ENCODE measurements around the gene STAU1. TPM values are rescaled to one million over a fixed set of nuclear protein-coding genes. Genes with fewer than 3 reads are reported as not detected.

Gene STAU1, protein sequence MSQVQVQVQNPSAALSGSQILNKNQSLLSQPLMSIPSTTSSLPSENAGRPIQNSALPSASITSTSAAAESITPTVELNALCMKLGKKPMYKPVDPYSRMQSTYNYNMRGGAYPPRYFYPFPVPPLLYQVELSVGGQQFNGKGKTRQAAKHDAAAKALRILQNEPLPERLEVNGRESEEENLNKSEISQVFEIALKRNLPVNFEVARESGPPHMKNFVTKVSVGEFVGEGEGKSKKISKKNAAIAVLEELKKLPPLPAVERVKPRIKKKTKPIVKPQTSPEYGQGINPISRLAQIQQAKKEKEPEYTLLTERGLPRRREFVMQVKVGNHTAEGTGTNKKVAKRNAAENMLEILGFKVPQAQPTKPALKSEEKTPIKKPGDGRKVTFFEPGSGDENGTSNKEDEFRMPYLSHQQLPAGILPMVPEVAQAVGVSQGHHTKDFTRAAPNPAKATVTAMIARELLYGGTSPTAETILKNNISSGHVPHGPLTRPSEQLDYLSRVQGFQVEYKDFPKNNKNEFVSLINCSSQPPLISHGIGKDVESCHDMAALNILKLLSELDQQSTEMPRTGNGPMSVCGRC
- total RNA-seq, result 72.5 and 81.6 TPM in 2 replicates

GRCh38 chr20:49187851-49188641 lies at the start of gene STAU1:
Gene STAU1 (minus strand): TSS chr20:49188334. CDS start chr20:49166201, 22,133 bp downstream.
- no peak for TF ChIP-seq CTCF (IDR thresholded peaks at IDR 0.05; ENCODE audit: insufficient read depth, low read length, poor library complexity, severe bottlenecking)
- H3K27me3 ChIP-seq (ENCODE audit: control insufficient read depth, insufficient read depth, low read length), result no peaks in the 10 kb centered on the region
- no peaks in the 10 kb centered on the region for H3K36me3 ChIP-seq (ENCODE audit: control insufficient read depth, insufficient read depth, low read length)
- peak within 1 kb of the TSS; percentile 71 for H3K4me3 ChIP-seq (ENCODE audit: low read depth, low read length)
- peak; percentile 74 for DNase-seq (ENCODE audit: low read depth)

- H3K27me3 ChIP-seq (ENCODE audit: control insufficient read depth, insufficient read depth, low read length), result no peaks in the 10 kb centered on the region
- no peak for TF ChIP-seq CTCF (IDR thresholded peaks at IDR 0.05; ENCODE audit: insufficient read depth, low read length, poor library complexity, severe bottlenecking)
- no peak for DNase-seq (ENCODE audit: low read depth)
- no peak overlapping the region for H3K4me3 ChIP-seq (ENCODE audit: low read depth, low read length)
- peaks cover 2% of the 10 kb centered on the region for H3K36me3 ChIP-seq (ENCODE audit: control insufficient read depth, insufficient read depth, low read length)
These were observed 49.4 kb upstream of the STAU1 start for GRCh38 chr20:49237531-49237930.

GRCh38 chr20:49236301-49236700 lies 48.2 kb upstream of the STAU1 start:
- Histone ChIP-seq H3K27me3 (ENCODE audit: control insufficient read depth, insufficient read depth, low read length) (no peaks in the 10 kb centered on the region), H3K4me3 (ENCODE audit: low read depth, low read length) (no peak overlapping the region), H3K36me3 (ENCODE audit: control insufficient read depth, insufficient read depth, low read length) (peaks cover 2% of the 10 kb centered on the region)
- TF ChIP-seq CTCF (IDR thresholded peaks at IDR 0.05; ENCODE audit: insufficient read depth, low read length, poor library complexity, severe bottlenecking), result no peak
- DNase-seq (ENCODE audit: low read depth), result no peak

DNA sequence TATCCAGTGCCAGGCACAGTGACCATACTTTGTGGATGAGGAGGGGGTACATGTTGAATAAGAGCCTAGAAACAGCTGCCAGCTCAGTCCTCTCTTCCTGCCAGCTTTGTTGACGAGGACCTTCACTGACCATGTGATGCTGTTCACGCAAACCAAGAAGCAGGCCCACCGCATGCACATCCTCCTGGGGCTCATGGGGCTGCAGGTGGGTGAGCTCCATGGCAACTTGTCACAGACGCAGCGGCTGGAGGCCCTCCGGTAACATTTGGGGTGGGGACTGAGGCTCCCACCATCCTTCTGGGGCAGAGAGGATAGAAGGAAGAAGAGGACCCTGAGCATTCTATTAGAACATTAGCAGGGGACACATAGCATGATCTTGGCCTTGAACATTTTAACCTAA lies 46.7 kb upstream of the STAU1 start:
- no peak overlapping the region for H3K4me3 ChIP-seq (ENCODE audit: low read depth, low read length)
- DNase-seq (ENCODE audit: low read depth), result no peak
- H3K36me3 ChIP-seq (ENCODE audit: control insufficient read depth, insufficient read depth, low read length), result peaks cover 2% of the 10 kb centered on the region
- TF ChIP-seq CTCF (IDR thresholded peaks at IDR 0.05; ENCODE audit: insufficient read depth, low read length, poor library complexity, severe bottlenecking), result no peak
- no peaks in the 10 kb centered on the region for H3K27me3 ChIP-seq (ENCODE audit: control insufficient read depth, insufficient read depth, low read length)

DNA sequence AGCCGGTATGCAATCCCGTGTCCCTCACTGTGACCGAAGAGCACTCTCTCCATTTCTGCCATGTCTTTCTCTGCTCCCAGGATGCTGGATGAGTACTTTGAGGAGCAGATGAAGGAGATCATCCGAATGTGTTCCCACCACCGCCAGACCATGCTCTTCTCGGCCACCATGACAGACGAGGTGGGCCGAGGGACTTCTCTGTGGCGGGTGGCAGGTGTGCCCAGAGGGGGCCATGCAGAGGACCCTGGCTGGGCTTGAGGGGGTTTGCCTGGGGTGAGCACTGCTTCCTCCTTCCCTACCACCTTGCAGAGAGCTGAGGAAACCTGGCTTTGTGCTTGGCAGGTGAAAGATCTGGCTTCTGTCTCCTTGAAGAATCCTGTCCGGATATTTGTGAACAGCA lies 45.1 kb upstream of the STAU1 start:
- Histone ChIP-seq H3K4me3 (ENCODE audit: low read depth, low read length) (no peak overlapping the region), H3K36me3 (ENCODE audit: control insufficient read depth, insufficient read depth, low read length) (peaks cover 2% of the 10 kb centered on the region), H3K27me3 (ENCODE audit: control insufficient read depth, insufficient read depth, low read length) (no peaks in the 10 kb centered on the region)
- TF ChIP-seq CTCF (IDR thresholded peaks at IDR 0.05; ENCODE audit: insufficient read depth, low read length, poor library complexity, severe bottlenecking), result no peak
- no peak for DNase-seq (ENCODE audit: low read depth)

All from kidney epithelial cell (primary cell).